KMS-11 (cell line): ENCODE data around the gene PPP2R5D.
"Not testable (repeated sequence)": the region's sequence is repeated elsewhere in the genome, so short reads cannot be mapped to it uniquely, and the experiment has no call there.

Experiments
- H2AFZ ChIP-seq: fragments of 200-600 bp; sonication (generic); 2 replicates; pipeline ENCODE4 v1.6.1; 2016; ENCODE audit warnings: antibody characterized with exemption, mixed run types, low read depth
- H3K27ac ChIP-seq: fragments of 200-600 bp; sonication (generic); 2 replicates; pipeline ENCODE4 v1.6.1; 2016; ENCODE audit warnings: mild to moderate bottlenecking, mixed run types
- H3K27me3 ChIP-seq: fragments of 200-600 bp; sonication (generic); 2 replicates; pipeline ENCODE4 v1.6.1; 2017; ENCODE audit warnings: mild to moderate bottlenecking, low read depth, mixed run types, moderate library complexity; ENCODE audit not compliant: insufficient read depth
- H3K36me3 ChIP-seq: fragments of 200-600 bp; sonication (generic); 2 replicates; pipeline ENCODE4 v1.6.1; 2017; ENCODE audit warnings: mild to moderate bottlenecking, mixed run types; ENCODE audit not compliant: insufficient read depth
- H3K4me1 ChIP-seq: fragments of 200-600 bp; sonication (generic); 2 replicates; pipeline ENCODE4 v1.6.1; 2016; ENCODE audit warnings: mild to moderate bottlenecking, low read depth, mixed run types; ENCODE audit not compliant: poor library complexity, severe bottlenecking
- H3K4me2 ChIP-seq: fragments of 200-600 bp; sonication (generic); 2 replicates; pipeline ENCODE4 v1.7.0; 2016; ENCODE audit warnings: mild to moderate bottlenecking, mixed run types
- H3K4me3 ChIP-seq: fragments of 200-600 bp; sonication (generic); IDR thresholded peaks from 2 replicates; pipeline ENCODE4 v1.6.1; 2017; ENCODE audit warnings: low read depth, low read length, mixed read lengths; ENCODE audit not compliant: insufficient read depth
- H3K79me2 ChIP-seq: fragments of 200-600 bp; sonication (generic); 2 replicates; pipeline ENCODE4 v1.6.1; 2016; ENCODE audit warnings: low read depth, mixed run types; ENCODE audit not compliant: insufficient read depth
- H3K9ac ChIP-seq: fragments of 200-600 bp; sonication (generic); 2 replicates; pipeline ENCODE4 v1.6.1; 2016; ENCODE audit warnings: mild to moderate bottlenecking, mixed run types
- H4K20me1 ChIP-seq: fragments of 200-600 bp; sonication (generic); 2 replicates; pipeline ENCODE4 v1.6.1; 2016; ENCODE audit warnings: mild to moderate bottlenecking, mixed run types; ENCODE audit not compliant: insufficient read depth
- TF ChIP-seq, protein P1 (sequence below): fragments of 200-600 bp; sonication (generic); conservative IDR thresholded peaks from 2 replicates; pipeline ENCODE4 v1.6.1; 2017; ENCODE audit warnings: low read depth, mild to moderate bottlenecking, antibody characterized with exemption, low read length, moderate library complexity, mixed read lengths

Gene PPP2R5D

DNA sequence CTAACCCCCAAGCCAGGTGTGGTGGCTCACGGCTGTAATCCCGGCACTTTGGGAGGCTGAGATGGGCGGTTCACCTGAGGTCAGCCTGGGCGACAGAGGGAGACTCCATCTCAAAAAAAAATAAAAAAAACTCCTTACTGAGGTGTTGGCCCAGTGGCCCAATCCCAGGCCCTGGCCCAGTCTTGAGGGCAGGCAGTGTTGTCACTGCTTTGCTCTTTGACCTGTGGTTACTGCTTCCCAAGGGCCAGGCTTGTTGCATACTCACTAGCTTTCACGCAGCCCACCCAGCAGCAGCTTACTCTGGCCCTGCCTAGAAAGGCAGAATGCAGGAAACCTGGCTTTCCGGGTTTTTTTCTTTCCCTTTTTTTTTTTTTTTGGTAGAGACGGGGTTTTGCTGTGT, 41.9 kb upstream of the PPP2R5D start:
- no peaks in the 10 kb centered on the region for H4K20me1 ChIP-seq
- H3K4me3 ChIP-seq = no peak overlapping the region
- TF ChIP-seq, protein P1, sequence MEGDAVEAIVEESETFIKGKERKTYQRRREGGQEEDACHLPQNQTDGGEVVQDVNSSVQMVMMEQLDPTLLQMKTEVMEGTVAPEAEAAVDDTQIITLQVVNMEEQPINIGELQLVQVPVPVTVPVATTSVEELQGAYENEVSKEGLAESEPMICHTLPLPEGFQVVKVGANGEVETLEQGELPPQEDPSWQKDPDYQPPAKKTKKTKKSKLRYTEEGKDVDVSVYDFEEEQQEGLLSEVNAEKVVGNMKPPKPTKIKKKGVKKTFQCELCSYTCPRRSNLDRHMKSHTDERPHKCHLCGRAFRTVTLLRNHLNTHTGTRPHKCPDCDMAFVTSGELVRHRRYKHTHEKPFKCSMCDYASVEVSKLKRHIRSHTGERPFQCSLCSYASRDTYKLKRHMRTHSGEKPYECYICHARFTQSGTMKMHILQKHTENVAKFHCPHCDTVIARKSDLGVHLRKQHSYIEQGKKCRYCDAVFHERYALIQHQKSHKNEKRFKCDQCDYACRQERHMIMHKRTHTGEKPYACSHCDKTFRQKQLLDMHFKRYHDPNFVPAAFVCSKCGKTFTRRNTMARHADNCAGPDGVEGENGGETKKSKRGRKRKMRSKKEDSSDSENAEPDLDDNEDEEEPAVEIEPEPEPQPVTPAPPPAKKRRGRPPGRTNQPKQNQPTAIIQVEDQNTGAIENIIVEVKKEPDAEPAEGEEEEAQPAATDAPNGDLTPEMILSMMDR = no peak
- H3K79me2 ChIP-seq = no peaks in the 10 kb centered on the region
- no peak overlapping the region for H3K4me2 ChIP-seq
- no peaks in the 10 kb centered on the region for H3K27me3 ChIP-seq
- no peak overlapping the region for H3K27ac ChIP-seq
- H3K4me1 ChIP-seq = no peaks in the 10 kb centered on the region
- no peaks in the 10 kb centered on the region for H3K36me3 ChIP-seq
- no peak overlapping the region for H3K9ac ChIP-seq
- H2AFZ ChIP-seq = no peak overlapping the region

DNA sequence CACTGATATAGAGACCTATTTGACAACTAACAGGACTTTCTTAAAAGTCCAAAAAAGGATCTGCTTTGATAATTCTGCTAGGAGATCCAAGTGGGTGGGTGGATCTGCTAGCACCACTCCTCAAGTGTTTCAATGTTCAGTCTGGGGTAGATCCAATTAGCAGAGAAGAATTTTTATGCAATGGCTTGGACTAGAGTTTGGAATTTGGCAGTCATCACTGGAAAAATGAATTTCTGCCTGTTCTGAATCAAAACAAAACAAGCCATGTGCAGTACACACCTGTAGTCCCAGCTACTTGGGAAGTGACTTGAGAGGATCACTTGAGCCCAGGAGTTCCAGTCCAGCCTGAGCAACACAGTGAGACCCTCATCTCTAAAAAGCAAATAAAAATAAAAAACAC, 36.4 kb upstream of the PPP2R5D start:
- no peaks in the 10 kb centered on the region for H3K4me1 ChIP-seq
- TF ChIP-seq, protein P1 = no peak

GRCh38 chr6:42952389-42952788, 32.0 kb upstream of the PPP2R5D start:
- no peaks in the 10 kb centered on the region for H3K79me2 ChIP-seq
- H3K4me1 ChIP-seq = no peaks in the 10 kb centered on the region
- no peaks in the 10 kb centered on the region for H3K27me3 ChIP-seq
- TF ChIP-seq, protein P1 = no peak
- no peak overlapping the region for H3K4me3 ChIP-seq
- no peak overlapping the region for H2AFZ ChIP-seq
- H3K36me3 ChIP-seq = no peaks in the 10 kb centered on the region
- H3K4me2 ChIP-seq = no peak overlapping the region
- no peak overlapping the region for H3K27ac ChIP-seq
- H4K20me1 ChIP-seq = no peaks in the 10 kb centered on the region
- H3K9ac ChIP-seq = no peak overlapping the region

More for the DNA sequence above, 36.4 kb upstream of the PPP2R5D start:
- no peak overlapping the region for H3K4me3 ChIP-seq
- no peak overlapping the region for H3K9ac ChIP-seq
- H3K79me2 ChIP-seq = no peaks in the 10 kb centered on the region
- H3K36me3 ChIP-seq = no peaks in the 10 kb centered on the region
- H3K27ac ChIP-seq = no peak overlapping the region
- H2AFZ ChIP-seq = no peak overlapping the region
- no peaks in the 10 kb centered on the region for H4K20me1 ChIP-seq
- no peak overlapping the region for H3K4me2 ChIP-seq
- H3K27me3 ChIP-seq = no peaks in the 10 kb centered on the region

- H3K27ac ChIP-seq, H4K20me1 ChIP-seq, H3K4me1 ChIP-seq, H3K4me3 ChIP-seq, H3K4me2 ChIP-seq, H3K9ac ChIP-seq, H3K79me2 ChIP-seq, H3K27me3 ChIP-seq, H3K36me3 ChIP-seq, H2AFZ ChIP-seq: not testable (repeated sequence)
These were observed 30.0 kb upstream of the PPP2R5D start for GRCh38 chr6:42954405-42954804.

GRCh38 chr6:42958125-42958524, 26.2 kb upstream of the PPP2R5D start:
- Histone ChIP-seq H3K36me3 (no peaks in the 10 kb centered on the region), H3K79me2 (no peaks in the 10 kb centered on the region), H2AFZ (no peak overlapping the region), H3K27me3 (no peaks in the 10 kb centered on the region), H4K20me1 (no peaks in the 10 kb centered on the region), H3K27ac (no peak overlapping the region), H3K4me3 (no peak overlapping the region), H3K4me1 (no peaks in the 10 kb centered on the region), H3K4me2 (no peak overlapping the region), H3K9ac (no peak overlapping the region)
- TF ChIP-seq, protein P1 = no peak
